Panc1 (cell line): Measurements from ENCODE around the gene COMMD1. TPM values are rescaled to one million over a fixed set of nuclear protein-coding genes. Genes with fewer than 3 reads are reported as not detected.
"Not testable (repeated sequence)": the region's sequence is repeated elsewhere in the genome, so short reads cannot be mapped to it uniquely, and the experiment has no call there.

ENCODE experiments used
- ATAC-seq: fragments of 200-7000 bp; cut with Tn5 transposase; 2 replicates; pipeline ENCODE4 v1.9.1; 2020; ENCODE audit warnings: mild to moderate bottlenecking, moderate library complexity
- BruUV-seq: library from RNA; stranded (reverse); fragments of 400-500 nt; replicated peaks from 2 replicates; lab custom pipeline; 2021; lab: Mats Ljungman, UMichigan
- CTCF ChIA-PET: fragments of 300-600 bp; sonication (Branson Sonifier 250); formaldehyde crosslinking; loops from one replicate; lab custom pipeline; 2022; ENCODE audit warnings: antibody characterized with exemption; lab: Charles Lee
- POLR2A ChIA-PET: fragments of 300-600 bp; sonication (Branson Sonifier 250); formaldehyde crosslinking; loops from one replicate; lab custom pipeline; 2022; ENCODE audit warnings: antibody characterized with exemption; lab: Charles Lee
- DNase-seq: peaks from one replicate; pipeline ENCODE4 v3.0.0-alpha.2; 2010; ENCODE audit warnings: low read depth, low spot score
- H3K27ac ChIP-seq: 2 replicates; pipeline ENCODE4 v1.5.1; 2011; ENCODE audit warnings: mild to moderate bottlenecking, low read length, inconsistent platforms
- H3K27me3 ChIP-seq: fragments of 200-500 bp; sonication (Bioruptor generic); 2 replicates; pipeline ENCODE4 v1.6.0; 2014; ENCODE audit warnings: low read length, inconsistent platforms; ENCODE audit not compliant: control insufficient read depth, insufficient read depth
- H3K36me3 ChIP-seq: fragments of 200-500 bp; sonication (Bioruptor generic); 2 replicates; pipeline ENCODE4 v1.5.1; 2014; ENCODE audit warnings: inconsistent platforms, mild to moderate bottlenecking, low read length, moderate library complexity; ENCODE audit not compliant: control insufficient read depth, insufficient read depth
- H3K4me1 ChIP-seq: 2 replicates; pipeline ENCODE4 v1.5.1; 2011; ENCODE audit warnings: inconsistent platforms, mild to moderate bottlenecking, low read length, moderate library complexity; ENCODE audit not compliant: control insufficient read depth, insufficient read depth
- H3K4me3 ChIP-seq, 2 experiments: 2 replicates each; pipeline ENCODE4 v1.5.1; 2011 to 2012; ENCODE audit warnings: low read depth in 2 of 2, low read length in 2 of 2, mild to moderate bottlenecking in 2 of 2, inconsistent platforms in 1 of 2, moderate library complexity in 1 of 2
- H3K9me3 ChIP-seq: fragments of 200-500 bp; sonication (Bioruptor generic); 2 replicates; pipeline ENCODE4 v1.5.1; 2014; ENCODE audit warnings: low read depth, mild to moderate bottlenecking, inconsistent platforms, low read length, moderate library complexity; ENCODE audit not compliant: control insufficient read depth, insufficient read depth
- POLR2AphosphoS5 ChIP-seq: IDR thresholded peaks from 2 replicates; pipeline ENCODE4 v1.6.1; 2012; ENCODE audit warnings: mild to moderate bottlenecking, low read depth, low read length, moderate library complexity
- SIN3A ChIP-seq: IDR thresholded peaks from 2 replicates; pipeline ENCODE4 v1.6.1; 2012; ENCODE audit warnings: low read depth, mild to moderate bottlenecking, low read length, moderate library complexity, borderline replicate concordance; ENCODE audit not compliant: insufficient read depth
- TCF7L2 ChIP-seq: IDR thresholded peaks from 2 replicates; pipeline ENCODE4 v1.6.1; 2011; ENCODE audit warnings: mild to moderate bottlenecking, low read depth, low read length, inconsistent platforms
- in situ Hi-C: cut with HindIII; loops from 2 replicates; pipeline ENCODE4 v1.10.0; 2016; ENCODE audit warnings: low sequenced_read_pairs, low pct_unique_long_range_greater_than_20kb
- intact Hi-C: fragments of 100-400 bp; cut with micrococcal nuclease; formaldehyde crosslinking; loops from one replicate; pipeline ENCODE4 v1.10.0; 2022; ENCODE audit not compliant: unreplicated experiment
- total RNA-seq: library from RNA; stranded (reverse); gene quantifications from one replicate; pipeline ENCODE4 v1.2.1, GENCODE V29; 2021; ENCODE audit not compliant: unreplicated experiment
- TF ChIP-seq, protein P1 (sequence below): fragments of 450-650 bp; IDR thresholded peaks from 2 replicates; pipeline ENCODE4 v1.5.1; 2017; ENCODE audit warnings: mild to moderate bottlenecking
- TF ChIP-seq, protein P2 (sequence below), 2 experiments: IDR thresholded peaks; 2 replicates each; pipeline ENCODE4 v1.6.1; 2011 to 2012; ENCODE audit warnings: low read depth in 2 of 2, control low read depth in 1 of 2, low read length in 1 of 2, mild to moderate bottlenecking in 1 of 2, moderate library complexity in 1 of 2; ENCODE audit not compliant: insufficient read depth in 1 of 2

The COMMD1 gene
- total RNA-seq, 1 experiment from 2014 or later: 40.3 TPM

DNA sequence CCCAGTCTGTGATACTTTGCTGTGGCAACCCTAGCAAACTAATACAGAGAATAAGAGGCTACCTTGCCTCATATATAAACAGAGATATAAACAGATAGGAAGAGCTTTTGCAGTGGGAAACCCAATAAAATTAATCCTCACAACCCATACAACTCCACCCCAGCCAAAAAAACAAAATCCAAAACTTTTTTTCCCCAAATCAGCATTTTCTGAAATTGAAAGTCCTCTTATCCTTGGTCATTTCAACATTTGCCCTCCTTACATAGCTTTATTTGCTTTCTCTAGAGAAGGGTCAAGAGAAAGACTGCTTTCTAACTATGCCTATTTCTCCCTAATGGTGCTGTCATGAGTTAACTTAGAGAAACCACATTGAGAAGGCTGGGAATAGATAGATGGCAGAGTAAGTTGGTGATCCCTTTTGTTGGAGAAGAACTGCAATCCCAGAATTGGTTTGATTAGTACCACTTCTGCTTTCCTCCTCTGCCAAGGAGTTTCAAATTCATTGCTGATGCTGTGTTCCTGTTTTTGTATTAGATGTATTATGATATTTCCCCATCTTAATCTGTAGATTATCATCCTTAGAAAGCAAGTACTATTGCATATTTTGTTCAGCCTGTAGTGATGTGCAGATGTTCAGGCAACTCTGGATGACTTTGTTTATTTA lies 214.0 kb downstream of the COMMD1 start:
- Histone ChIP-seq H3K27ac (no peak overlapping the region), H3K9me3 (no peaks in the 10 kb centered on the region), H3K4me3 (no peak overlapping the region), H3K27me3 (no peaks in the 10 kb centered on the region), H3K4me1 (no peaks in the 10 kb centered on the region), H3K36me3 (no peaks in the 10 kb centered on the region)
- DNase-seq (no peak), ATAC-seq (no peak)
- in situ Hi-C loops: no loop called here
- ChIA-PET POLR2A (interaction anchor here (0.6 kb wide), 1 partner anchor 387 kb away, joined by 3 read pairs; the partner anchor contains the start of gene TMEM17), CTCF (no interaction called here)
- TF ChIP-seq, protein P1, sequence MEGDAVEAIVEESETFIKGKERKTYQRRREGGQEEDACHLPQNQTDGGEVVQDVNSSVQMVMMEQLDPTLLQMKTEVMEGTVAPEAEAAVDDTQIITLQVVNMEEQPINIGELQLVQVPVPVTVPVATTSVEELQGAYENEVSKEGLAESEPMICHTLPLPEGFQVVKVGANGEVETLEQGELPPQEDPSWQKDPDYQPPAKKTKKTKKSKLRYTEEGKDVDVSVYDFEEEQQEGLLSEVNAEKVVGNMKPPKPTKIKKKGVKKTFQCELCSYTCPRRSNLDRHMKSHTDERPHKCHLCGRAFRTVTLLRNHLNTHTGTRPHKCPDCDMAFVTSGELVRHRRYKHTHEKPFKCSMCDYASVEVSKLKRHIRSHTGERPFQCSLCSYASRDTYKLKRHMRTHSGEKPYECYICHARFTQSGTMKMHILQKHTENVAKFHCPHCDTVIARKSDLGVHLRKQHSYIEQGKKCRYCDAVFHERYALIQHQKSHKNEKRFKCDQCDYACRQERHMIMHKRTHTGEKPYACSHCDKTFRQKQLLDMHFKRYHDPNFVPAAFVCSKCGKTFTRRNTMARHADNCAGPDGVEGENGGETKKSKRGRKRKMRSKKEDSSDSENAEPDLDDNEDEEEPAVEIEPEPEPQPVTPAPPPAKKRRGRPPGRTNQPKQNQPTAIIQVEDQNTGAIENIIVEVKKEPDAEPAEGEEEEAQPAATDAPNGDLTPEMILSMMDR: no peak
- no peak for TF ChIP-seq TCF7L2
- TF ChIP-seq, protein P2, sequence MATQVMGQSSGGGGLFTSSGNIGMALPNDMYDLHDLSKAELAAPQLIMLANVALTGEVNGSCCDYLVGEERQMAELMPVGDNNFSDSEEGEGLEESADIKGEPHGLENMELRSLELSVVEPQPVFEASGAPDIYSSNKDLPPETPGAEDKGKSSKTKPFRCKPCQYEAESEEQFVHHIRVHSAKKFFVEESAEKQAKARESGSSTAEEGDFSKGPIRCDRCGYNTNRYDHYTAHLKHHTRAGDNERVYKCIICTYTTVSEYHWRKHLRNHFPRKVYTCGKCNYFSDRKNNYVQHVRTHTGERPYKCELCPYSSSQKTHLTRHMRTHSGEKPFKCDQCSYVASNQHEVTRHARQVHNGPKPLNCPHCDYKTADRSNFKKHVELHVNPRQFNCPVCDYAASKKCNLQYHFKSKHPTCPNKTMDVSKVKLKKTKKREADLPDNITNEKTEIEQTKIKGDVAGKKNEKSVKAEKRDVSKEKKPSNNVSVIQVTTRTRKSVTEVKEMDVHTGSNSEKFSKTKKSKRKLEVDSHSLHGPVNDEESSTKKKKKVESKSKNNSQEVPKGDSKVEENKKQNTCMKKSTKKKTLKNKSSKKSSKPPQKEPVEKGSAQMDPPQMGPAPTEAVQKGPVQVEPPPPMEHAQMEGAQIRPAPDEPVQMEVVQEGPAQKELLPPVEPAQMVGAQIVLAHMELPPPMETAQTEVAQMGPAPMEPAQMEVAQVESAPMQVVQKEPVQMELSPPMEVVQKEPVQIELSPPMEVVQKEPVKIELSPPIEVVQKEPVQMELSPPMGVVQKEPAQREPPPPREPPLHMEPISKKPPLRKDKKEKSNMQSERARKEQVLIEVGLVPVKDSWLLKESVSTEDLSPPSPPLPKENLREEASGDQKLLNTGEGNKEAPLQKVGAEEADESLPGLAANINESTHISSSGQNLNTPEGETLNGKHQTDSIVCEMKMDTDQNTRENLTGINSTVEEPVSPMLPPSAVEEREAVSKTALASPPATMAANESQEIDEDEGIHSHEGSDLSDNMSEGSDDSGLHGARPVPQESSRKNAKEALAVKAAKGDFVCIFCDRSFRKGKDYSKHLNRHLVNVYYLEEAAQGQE (IDR thresholded peaks at IDR 0.05; ENCODE audit: insufficient read depth in 1 of 2, low read depth in 2 of 2, low read length in 1 of 2): no peak
- intact Hi-C loops: no loop called here
- no TSS peak for BruUV-seq

DNA sequence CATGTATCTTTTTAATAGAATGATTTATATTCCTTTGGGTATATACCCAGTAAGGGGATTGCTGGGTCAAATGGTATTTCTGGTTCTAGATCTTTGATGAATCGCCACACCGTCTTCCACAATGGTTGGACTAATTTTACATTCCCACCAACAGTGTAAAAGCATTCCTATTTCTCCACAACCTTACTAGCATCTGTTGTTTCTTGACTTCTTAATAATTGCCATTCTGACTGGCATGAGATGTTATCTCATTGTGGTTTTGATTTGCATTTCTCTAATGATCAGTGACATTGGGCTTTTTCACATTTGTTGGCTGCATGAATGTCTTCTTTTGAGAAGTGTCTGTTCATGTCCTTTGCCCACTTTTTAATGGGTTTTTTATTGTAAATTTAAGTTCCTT lies 220.8 kb downstream of the COMMD1 start:
- H3K4me1 ChIP-seq, CTCF ChIA-PET, in situ Hi-C loops, ATAC-seq, H3K36me3 ChIP-seq, BruUV-seq, H3K27me3 ChIP-seq, H3K4me3 ChIP-seq, H3K27ac ChIP-seq, DNase-seq, intact Hi-C loops, H3K9me3 ChIP-seq: not testable (repeated sequence)
- POLR2A ChIA-PET: interaction anchor here (0.7 kb wide), 1 partner anchor 276 kb away, joined by 4 read pairs; no protein-coding TSS in a partner anchor

DNA sequence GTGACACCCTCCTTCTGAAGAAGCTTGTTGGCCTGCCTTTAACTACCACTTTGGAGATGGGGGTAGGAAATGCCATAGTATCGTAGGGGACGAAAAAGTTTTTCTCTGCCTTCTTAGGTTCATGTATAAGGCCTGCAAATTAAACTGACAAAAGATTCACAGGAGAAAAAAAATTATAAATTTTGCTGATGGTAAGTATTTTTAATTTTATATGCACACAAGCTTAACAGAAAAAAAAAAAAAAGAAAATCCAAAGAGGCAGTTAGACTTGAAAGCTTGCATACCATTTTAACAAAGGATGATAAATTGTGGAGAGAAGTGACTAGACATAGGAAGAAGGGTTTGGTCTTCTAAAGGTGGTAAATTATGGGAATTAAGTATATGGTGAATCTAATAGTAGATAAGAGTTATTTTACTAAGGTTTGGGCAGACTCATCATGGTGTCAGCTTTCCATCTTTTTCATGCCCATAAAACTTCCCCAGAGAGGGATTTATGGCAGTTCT lies 227.9 kb downstream of the COMMD1 start:
- POLR2A ChIA-PET: no interaction called here
- H3K27ac ChIP-seq: no peak overlapping the region
- intact Hi-C loops (no loop called here), in situ Hi-C loops (no loop called here)
- DNase-seq: no peak
- TF ChIP-seq, protein P2 (IDR thresholded peaks at IDR 0.05; ENCODE audit: insufficient read depth in 1 of 2, low read depth in 2 of 2, low read length in 1 of 2): no peak
- no peak for TF ChIP-seq SIN3A
- TF ChIP-seq POLR2AphosphoS5: no peak
- TF ChIP-seq, protein P1: no peak
- no peak for TF ChIP-seq TCF7L2
- CTCF ChIA-PET: no interaction called here
- no peak overlapping the region for H3K4me3 ChIP-seq
- H3K27me3 ChIP-seq: no peaks in the 10 kb centered on the region
- H3K4me1 ChIP-seq: no peaks in the 10 kb centered on the region
- H3K36me3 ChIP-seq: no peaks in the 10 kb centered on the region
- no peak for ATAC-seq
- no peaks in the 10 kb centered on the region for H3K9me3 ChIP-seq
- no TSS peak for BruUV-seq
